HCT116 (cell line): Measurements from ENCODE around the gene GNG13. TPM values are rescaled to one million over a fixed set of nuclear protein-coding genes. Genes with fewer than 3 reads are reported as not detected.

Experiments
- ATAC-seq: fragments of 200-7000 bp; cut with Tn5 transposase; 2 replicates; pipeline ENCODE4 v1.9.1; 2020; ENCODE audit warnings: mild to moderate bottlenecking, moderate library complexity
- BruUV-seq: library from RNA; stranded (reverse); fragments of 400-500 nt; replicated peaks from 2 replicates; lab custom pipeline; 2021; lab: Mats Ljungman, UMichigan
- CTCF ChIA-PET: fragments of 300-600 bp; sonication (Branson Sonifier 250); formaldehyde crosslinking; loops from one replicate; lab custom pipeline; 2021; ENCODE audit warnings: antibody characterized with exemption; lab: Charles Lee
- POLR2A ChIA-PET: fragments of 300-600, 350-600 bp; sonication (Branson Sonifier 250); formaldehyde crosslinking; loops from one replicate; lab custom pipeline; 2021; ENCODE audit warnings: antibody characterized with exemption; lab: Charles Lee
- RAD21 ChIA-PET, 2 experiments: fragments of 300-600 bp; sonication (Branson Sonifier 250); formaldehyde crosslinking; loops; one replicate each; lab custom pipeline; 2023; ENCODE audit warnings: low total read pairs in 2 of 2; ENCODE audit not compliant: uncharacterized antibody in 2 of 2, unreplicated experiment in 2 of 2, low non-redundant PET in 1 of 2; lab: Charles Lee
- DNase-seq: peaks from one replicate; pipeline ENCODE4 v3.0.0-alpha.2; 2010; ENCODE audit warnings: low read depth, low spot score
- H2AFZ ChIP-seq: fragments of 200-600 bp; shearing (Covaris generic), sonication (generic); 2 replicates; pipeline ENCODE4 v1.6.1; 2017; ENCODE audit warnings: low read depth, mixed run types, mixed read lengths, antibody characterized with exemption, low read length; ENCODE audit not compliant: poor library complexity, severe bottlenecking
- H3K27ac ChIP-seq: 2 replicates; pipeline ENCODE4 v1.5.1; 2012; ENCODE audit warnings: low read depth, low read length
- H3K27me3 ChIP-seq: fragments of 200-600 bp; sonication (generic); 2 replicates; pipeline ENCODE4 v1.6.1; 2016; ENCODE audit warnings: mixed run types, low read length, mixed read lengths; ENCODE audit not compliant: insufficient read depth
- H3K36me3 ChIP-seq, 2 experiments: fragments of 200-500 bp in 1 of 2; fragments of 200-600 bp in 1 of 2; sonication (Bioruptor generic) in 1 of 2; sonication (generic) in 1 of 2; 2 replicates each; pipeline versions ENCODE4 v1.5.1 to v1.6.1; 2014 to 2016; ENCODE audit warnings: low read length in 2 of 2, inconsistent platforms in 1 of 2, mixed read lengths in 1 of 2, mixed run types in 1 of 2; ENCODE audit not compliant: insufficient read depth in 2 of 2, control insufficient read depth in 1 of 2
- H3K4me1 ChIP-seq, 2 experiments: fragments of 200-600 bp in 1 of 2; sonication (generic) in 1 of 2; 2 replicates each; pipeline versions ENCODE4 v1.5.1 to v1.6.1; 2012 to 2017; ENCODE audit warnings: low read length in 2 of 2, inconsistent platforms in 1 of 2, mild to moderate bottlenecking in 1 of 2, mixed read lengths in 1 of 2, mixed run types in 1 of 2, moderate library complexity in 1 of 2; ENCODE audit not compliant: insufficient read depth in 2 of 2, control insufficient read depth in 1 of 2
- H3K4me2 ChIP-seq: fragments of 200-600 bp; sonication (generic); 2 replicates; pipeline ENCODE4 v1.6.1; 2017; ENCODE audit warnings: mixed run types, low read length, mixed read lengths
- H3K4me3 ChIP-seq, 2 experiments: fragments of 200-600 bp in 1 of 2; sonication (generic) in 1 of 2; replicated peaks in 1 of 2; 2 replicates each; pipeline ENCODE4 v1.5.1; 2011 to 2016; ENCODE audit warnings: low read length in 2 of 2, control low read depth in 1 of 2, low read depth in 1 of 2, mild to moderate bottlenecking in 1 of 2, mixed read lengths in 1 of 2, mixed run types in 1 of 2
- H3K79me2 ChIP-seq: fragments of 200-600 bp; sonication (generic); 2 replicates; pipeline ENCODE4 v1.6.1; 2017; ENCODE audit warnings: mild to moderate bottlenecking, mixed run types, low read length, moderate library complexity, mixed read lengths; ENCODE audit not compliant: insufficient read depth
- H3K9ac ChIP-seq: fragments of 200-600 bp; sonication (generic); 2 replicates; pipeline ENCODE4 v1.6.1; 2016; ENCODE audit warnings: low read length, mixed read lengths
- H3K9me2 ChIP-seq: fragments of 200-600 bp; sonication (generic), shearing (Covaris generic); 2 replicates; pipeline ENCODE4 v1.6.1; 2017; ENCODE audit warnings: mixed run types, mild to moderate bottlenecking, moderate library complexity; ENCODE audit not compliant: insufficient read depth
- H3K9me3 ChIP-seq, 2 experiments: fragments of 200-500 bp in 1 of 2; fragments of 200-600 bp in 1 of 2; sonication (Bioruptor generic) in 1 of 2; sonication (generic) in 1 of 2; 2 replicates each; pipeline ENCODE4 v1.6.1; 2014 to 2017; ENCODE audit warnings: low read length in 2 of 2, mixed read lengths in 2 of 2, inconsistent platforms in 1 of 2, low read depth in 1 of 2, mild to moderate bottlenecking in 1 of 2, mixed run types in 1 of 2, moderate library complexity in 1 of 2; ENCODE audit not compliant: control insufficient read depth in 1 of 2, insufficient read depth in 1 of 2
- H4K20me1 ChIP-seq: fragments of 200-600 bp; sonication (generic), shearing (Covaris generic); 2 replicates; pipeline ENCODE4 v1.6.1; 2017; ENCODE audit warnings: mixed run types, mild to moderate bottlenecking, moderate library complexity; ENCODE audit not compliant: insufficient read depth
- CBX3 ChIP-seq: IDR thresholded peaks from 2 replicates; pipeline ENCODE4 v1.6.1; 2012; ENCODE audit warnings: low read depth
- CEBPB ChIP-seq: IDR thresholded peaks from 2 replicates; pipeline ENCODE4 v1.6.1; 2012; ENCODE audit warnings: low read depth
- EGR1 ChIP-seq: IDR thresholded peaks from 2 replicates; pipeline ENCODE4 v1.6.1; 2012; ENCODE audit warnings: low read depth
- ELF1 ChIP-seq: IDR thresholded peaks from 2 replicates; pipeline ENCODE4 v1.6.1; 2012; ENCODE audit warnings: low read depth, borderline replicate concordance
- EZH2 ChIP-seq: fragments of 200-600 bp; sonication (generic); IDR thresholded peaks from 2 replicates; pipeline ENCODE4 v1.6.1; 2017; ENCODE audit warnings: antibody characterized with exemption, mixed run types
- EZH2phosphoT487 ChIP-seq: fragments of 200-600 bp; IDR thresholded peaks from 2 replicates; pipeline ENCODE4 v1.6.1; 2018; ENCODE audit warnings: antibody characterized with exemption, borderline replicate concordance
- FOSL1 ChIP-seq: IDR thresholded peaks from 2 replicates; pipeline ENCODE4 v1.6.1; 2012; ENCODE audit warnings: low read depth
- POLR2AphosphoS5 ChIP-seq: IDR thresholded peaks from 2 replicates; pipeline ENCODE4 v1.6.1; 2011; ENCODE audit warnings: mild to moderate bottlenecking, low read depth, low read length, moderate library complexity
- RAD21 ChIP-seq: IDR thresholded peaks from 2 replicates; pipeline ENCODE4 v1.6.1; 2012; ENCODE audit warnings: low read depth, mild to moderate bottlenecking
- SIN3A ChIP-seq: IDR thresholded peaks from 2 replicates; pipeline ENCODE4 v1.6.1; 2012; ENCODE audit warnings: low read depth
- TCF7L2 ChIP-seq: IDR thresholded peaks from 2 replicates; pipeline ENCODE4 v1.7.0; 2011; ENCODE audit warnings: borderline replicate concordance, inconsistent platforms; ENCODE audit not compliant: insufficient read depth, insufficient read length; ENCODE audit errors: extremely low read depth
- YY1 ChIP-seq: IDR thresholded peaks from 2 replicates; pipeline ENCODE4 v1.6.1; 2011; ENCODE audit warnings: low read length, low read depth, moderate library complexity, mild to moderate bottlenecking; ENCODE audit not compliant: insufficient replicate concordance; ENCODE audit errors: extremely low read depth
- ZNF274 ChIP-seq: fragments of 200-500 bp; sonication (Bioruptor generic); IDR thresholded peaks from 2 replicates; pipeline ENCODE4 v1.6.1; 2014; ENCODE audit warnings: mild to moderate bottlenecking, low read depth, low read length, inconsistent platforms
- intact Hi-C: fragments of 100-400 bp; cut with micrococcal nuclease; formaldehyde crosslinking; loops from 2 replicates; pipeline ENCODE4 v1.10.0; 2022
- total RNA-seq: library from RNA; stranded (reverse); gene quantifications from one replicate; pipeline ENCODE4 v1.2.1, GENCODE V29; 2021; ENCODE audit not compliant: unreplicated experiment
- TF ChIP-seq, protein P1 (sequence below): IDR thresholded peaks from 2 replicates; pipeline ENCODE4 v1.6.1; 2011; ENCODE audit warnings: mild to moderate bottlenecking, low read length, moderate library complexity; ENCODE audit not compliant: insufficient replicate concordance; ENCODE audit errors: extremely low read depth
- TF ChIP-seq, protein P2 (sequence below): IDR thresholded peaks from 2 replicates; pipeline ENCODE4 v1.6.1; 2012
- TF ChIP-seq, protein P3 (sequence below): IDR thresholded peaks from 2 replicates; pipeline ENCODE4 v1.6.1; 2012; ENCODE audit warnings: low read depth
- TF ChIP-seq, protein P4 (sequence below), 3 experiments: fragments of 200-600 bp in 1 of 3; sonication (generic) in 1 of 3; IDR thresholded peaks in 2 of 3; conservative IDR thresholded peaks in 1 of 3; 2 replicates each; pipeline ENCODE4 v1.5.1; 2012 to 2017; ENCODE audit warnings: low read depth in 2 of 3, low read length in 2 of 3, antibody characterized with exemption in 1 of 3, borderline replicate concordance in 1 of 3, control low read depth in 1 of 3, mild to moderate bottlenecking in 1 of 3, mixed read lengths in 1 of 3, mixed run types in 1 of 3, moderate library complexity in 1 of 3; ENCODE audit not compliant: insufficient read depth in 1 of 3

Gene GNG13
- total RNA-seq, 1 experiment from 2014 or later, result not detected

DNA sequence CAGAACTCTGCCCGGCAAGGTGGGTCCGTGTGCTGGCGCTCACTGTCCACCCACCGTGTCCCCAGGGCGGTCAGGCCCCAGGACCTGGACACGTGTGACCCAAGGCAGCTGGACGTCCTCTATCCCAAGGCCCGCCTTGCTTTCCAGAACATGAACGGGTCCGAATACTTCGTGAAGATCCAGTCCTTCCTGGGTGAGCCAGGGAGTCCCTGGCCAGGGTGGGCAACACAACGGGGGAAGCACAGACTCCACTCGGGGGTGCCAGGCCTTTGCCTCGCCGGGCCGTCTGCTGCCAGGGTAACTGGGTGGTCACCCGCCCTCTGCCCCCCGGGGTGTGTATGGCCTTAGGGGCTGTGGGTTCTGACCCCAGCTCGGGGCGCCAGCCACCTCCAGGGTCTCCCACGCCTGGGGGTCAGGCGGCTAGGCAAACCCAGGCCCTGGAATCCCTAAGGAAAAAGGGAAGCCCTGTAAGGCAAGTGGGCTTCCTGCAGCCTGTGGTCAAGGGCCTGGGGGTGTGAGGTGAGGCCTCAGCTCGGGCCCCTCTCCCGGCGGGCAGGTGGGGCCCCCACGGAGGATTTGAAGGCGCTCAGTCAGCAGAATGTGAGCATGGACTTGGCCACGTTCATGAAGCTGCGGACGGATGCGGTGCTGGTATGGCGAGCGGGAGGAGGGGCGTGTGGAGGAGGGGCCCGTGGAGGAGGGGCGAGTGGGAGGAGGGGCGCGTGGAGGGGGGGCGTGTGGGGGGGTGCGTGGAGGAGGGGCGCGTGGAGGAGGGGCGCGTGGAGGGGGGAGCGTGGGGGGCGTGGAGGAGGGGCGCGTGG lies 33.5 kb downstream of the GNG13 start:
- DNase-seq (no peak), ATAC-seq (no peak)
- Histone ChIP-seq H3K9me3 (no peaks in the 10 kb centered on the region), H3K79me2 (peaks cover 14% of the 10 kb centered on the region; the same call in 1 of the 2 replicates), H4K20me1 (no peaks in the 10 kb centered on the region), H3K36me3 (peaks cover 7 to 11% of the 10 kb centered on the region in 2 experiments; a peak in 3 of 4 replicates), H3K9me2 (no peaks in the 10 kb centered on the region), H2AFZ (no peak overlapping the region), H3K4me1 (peaks cover 14 to 15% of the 10 kb centered on the region in 2 experiments), H3K4me2 (no peak overlapping the region), H3K9ac (no peak overlapping the region), H3K27ac (no peak overlapping the region; the same call in 1 of the 2 replicates), H3K4me3 (no peak overlapping the region), H3K27me3 (no peaks in the 10 kb centered on the region)
- ChIA-PET RAD21 (no interaction called here), POLR2A (no interaction called here), CTCF (no interaction called here)
- intact Hi-C loops, result no loop called here
- BruUV-seq, result no TSS peak
- TF ChIP-seq, protein P1, sequence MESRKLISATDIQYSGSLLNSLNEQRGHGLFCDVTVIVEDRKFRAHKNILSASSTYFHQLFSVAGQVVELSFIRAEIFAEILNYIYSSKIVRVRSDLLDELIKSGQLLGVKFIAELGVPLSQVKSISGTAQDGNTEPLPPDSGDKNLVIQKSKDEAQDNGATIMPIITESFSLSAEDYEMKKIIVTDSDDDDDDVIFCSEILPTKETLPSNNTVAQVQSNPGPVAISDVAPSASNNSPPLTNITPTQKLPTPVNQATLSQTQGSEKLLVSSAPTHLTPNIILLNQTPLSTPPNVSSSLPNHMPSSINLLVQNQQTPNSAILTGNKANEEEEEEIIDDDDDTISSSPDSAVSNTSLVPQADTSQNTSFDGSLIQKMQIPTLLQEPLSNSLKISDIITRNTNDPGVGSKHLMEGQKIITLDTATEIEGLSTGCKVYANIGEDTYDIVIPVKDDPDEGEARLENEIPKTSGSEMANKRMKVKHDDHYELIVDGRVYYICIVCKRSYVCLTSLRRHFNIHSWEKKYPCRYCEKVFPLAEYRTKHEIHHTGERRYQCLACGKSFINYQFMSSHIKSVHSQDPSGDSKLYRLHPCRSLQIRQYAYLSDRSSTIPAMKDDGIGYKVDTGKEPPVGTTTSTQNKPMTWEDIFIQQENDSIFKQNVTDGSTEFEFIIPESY, result no peak
- TF ChIP-seq, protein P2, sequence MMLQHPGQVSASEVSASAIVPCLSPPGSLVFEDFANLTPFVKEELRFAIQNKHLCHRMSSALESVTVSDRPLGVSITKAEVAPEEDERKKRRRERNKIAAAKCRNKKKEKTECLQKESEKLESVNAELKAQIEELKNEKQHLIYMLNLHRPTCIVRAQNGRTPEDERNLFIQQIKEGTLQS, result no peak
- TF ChIP-seq RAD21, result no peak
- TF ChIP-seq SIN3A, result no peak
- no peak for TF ChIP-seq EGR1
- no peak for TF ChIP-seq POLR2AphosphoS5
- TF ChIP-seq YY1, result no peak
- TF ChIP-seq, protein P3, sequence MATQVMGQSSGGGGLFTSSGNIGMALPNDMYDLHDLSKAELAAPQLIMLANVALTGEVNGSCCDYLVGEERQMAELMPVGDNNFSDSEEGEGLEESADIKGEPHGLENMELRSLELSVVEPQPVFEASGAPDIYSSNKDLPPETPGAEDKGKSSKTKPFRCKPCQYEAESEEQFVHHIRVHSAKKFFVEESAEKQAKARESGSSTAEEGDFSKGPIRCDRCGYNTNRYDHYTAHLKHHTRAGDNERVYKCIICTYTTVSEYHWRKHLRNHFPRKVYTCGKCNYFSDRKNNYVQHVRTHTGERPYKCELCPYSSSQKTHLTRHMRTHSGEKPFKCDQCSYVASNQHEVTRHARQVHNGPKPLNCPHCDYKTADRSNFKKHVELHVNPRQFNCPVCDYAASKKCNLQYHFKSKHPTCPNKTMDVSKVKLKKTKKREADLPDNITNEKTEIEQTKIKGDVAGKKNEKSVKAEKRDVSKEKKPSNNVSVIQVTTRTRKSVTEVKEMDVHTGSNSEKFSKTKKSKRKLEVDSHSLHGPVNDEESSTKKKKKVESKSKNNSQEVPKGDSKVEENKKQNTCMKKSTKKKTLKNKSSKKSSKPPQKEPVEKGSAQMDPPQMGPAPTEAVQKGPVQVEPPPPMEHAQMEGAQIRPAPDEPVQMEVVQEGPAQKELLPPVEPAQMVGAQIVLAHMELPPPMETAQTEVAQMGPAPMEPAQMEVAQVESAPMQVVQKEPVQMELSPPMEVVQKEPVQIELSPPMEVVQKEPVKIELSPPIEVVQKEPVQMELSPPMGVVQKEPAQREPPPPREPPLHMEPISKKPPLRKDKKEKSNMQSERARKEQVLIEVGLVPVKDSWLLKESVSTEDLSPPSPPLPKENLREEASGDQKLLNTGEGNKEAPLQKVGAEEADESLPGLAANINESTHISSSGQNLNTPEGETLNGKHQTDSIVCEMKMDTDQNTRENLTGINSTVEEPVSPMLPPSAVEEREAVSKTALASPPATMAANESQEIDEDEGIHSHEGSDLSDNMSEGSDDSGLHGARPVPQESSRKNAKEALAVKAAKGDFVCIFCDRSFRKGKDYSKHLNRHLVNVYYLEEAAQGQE, result no peak
- TF ChIP-seq CEBPB, result no peak
- TF ChIP-seq ELF1, result no peak
- TF ChIP-seq, protein P4, sequence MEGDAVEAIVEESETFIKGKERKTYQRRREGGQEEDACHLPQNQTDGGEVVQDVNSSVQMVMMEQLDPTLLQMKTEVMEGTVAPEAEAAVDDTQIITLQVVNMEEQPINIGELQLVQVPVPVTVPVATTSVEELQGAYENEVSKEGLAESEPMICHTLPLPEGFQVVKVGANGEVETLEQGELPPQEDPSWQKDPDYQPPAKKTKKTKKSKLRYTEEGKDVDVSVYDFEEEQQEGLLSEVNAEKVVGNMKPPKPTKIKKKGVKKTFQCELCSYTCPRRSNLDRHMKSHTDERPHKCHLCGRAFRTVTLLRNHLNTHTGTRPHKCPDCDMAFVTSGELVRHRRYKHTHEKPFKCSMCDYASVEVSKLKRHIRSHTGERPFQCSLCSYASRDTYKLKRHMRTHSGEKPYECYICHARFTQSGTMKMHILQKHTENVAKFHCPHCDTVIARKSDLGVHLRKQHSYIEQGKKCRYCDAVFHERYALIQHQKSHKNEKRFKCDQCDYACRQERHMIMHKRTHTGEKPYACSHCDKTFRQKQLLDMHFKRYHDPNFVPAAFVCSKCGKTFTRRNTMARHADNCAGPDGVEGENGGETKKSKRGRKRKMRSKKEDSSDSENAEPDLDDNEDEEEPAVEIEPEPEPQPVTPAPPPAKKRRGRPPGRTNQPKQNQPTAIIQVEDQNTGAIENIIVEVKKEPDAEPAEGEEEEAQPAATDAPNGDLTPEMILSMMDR (IDR thresholded peaks at IDR 0.05 in 2 of 3, conservative IDR thresholded peaks at IDR 0.05 in 1 of 3; ENCODE audit: borderline replicate concordance in 1 of 3, insufficient read depth in 1 of 3, low read depth in 2 of 3, low read length in 2 of 3), result no peak
- TF ChIP-seq EZH2, result no peak
- TF ChIP-seq EZH2phosphoT487, result no peak
- no peak for TF ChIP-seq TCF7L2
- TF ChIP-seq FOSL1, result no peak
- TF ChIP-seq CBX3, result no peak
- TF ChIP-seq ZNF274, result no peak
